Measurements from ENCODE around the gene HS6ST1. TPM values are rescaled to one million over a fixed set of nuclear protein-coding genes. Genes with fewer than 3 reads are reported as not detected.

Gene HS6ST1
- total RNA-seq, 2 experiments from 2014 or later, result 7.1 to 8.7 TPM

DNA sequence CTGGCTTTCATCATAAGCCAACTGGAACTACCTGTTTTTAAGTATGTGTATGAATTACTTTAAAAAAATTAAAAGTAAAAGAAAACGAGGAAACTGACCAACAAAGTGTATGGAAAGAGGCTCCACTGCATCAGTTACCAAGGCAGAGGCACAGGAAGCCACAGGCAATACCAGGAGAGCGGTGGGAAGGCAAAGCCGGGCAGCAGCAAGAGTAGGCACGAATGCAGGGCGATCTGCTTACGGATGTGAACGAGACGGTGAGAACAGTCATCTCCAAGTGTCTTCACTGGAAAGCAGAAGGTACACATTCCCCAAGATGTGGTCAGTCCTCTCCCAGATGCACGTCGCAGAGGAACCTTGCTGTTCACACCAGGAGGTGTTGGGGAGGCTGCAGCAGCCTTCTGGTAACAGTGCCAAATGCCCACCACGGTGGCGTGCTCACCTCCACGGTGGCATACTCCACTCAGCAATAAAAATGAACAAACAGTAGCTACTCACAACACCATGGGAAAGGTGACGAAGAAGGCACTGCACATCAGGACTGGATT, 43.1 kb downstream of the HS6ST1 start:
- H3K36me3 Mint-ChIP-seq (ENCODE audit: low read depth), result peaks cover 33% of the 10 kb centered on the region
- CTCF ChIA-PET, result no interaction called here
- intact Hi-C loops (cut with DNase I, micrococcal nuclease), result no loop called here
- POLR2A ChIA-PET, result no interaction called here
- DNase-seq (peak in 2 of 14 experiments; percentile 3 to 15), ATAC-seq (ENCODE audit: poor library complexity) (no peak)
- H3K27me3 Mint-ChIP-seq, result no peaks in the 10 kb centered on the region
- no peaks in the 10 kb centered on the region for H3K9me3 Mint-ChIP-seq
- H3K4me3 ChIP-seq (ENCODE audit: low read length), result no peak overlapping the region
- H3K27me3 ChIP-seq (ENCODE audit: control insufficient read depth in 1 of 2, insufficient read depth in 2 of 2, low read length in 2 of 2), result no peaks in the 10 kb centered on the region
- peaks cover 21% of the 10 kb centered on the region for H3K4me1 ChIP-seq (ENCODE audit: insufficient read depth, low read length)
- no peak for TF ChIP-seq CTCF (IDR thresholded peaks at IDR 0.05)
- H3K27ac Mint-ChIP-seq, result no peak overlapping the region
- no peaks in the 10 kb centered on the region for H3K36me3 ChIP-seq (ENCODE audit: insufficient read depth, low read length)
- H3K4me1 Mint-ChIP-seq (ENCODE audit: low read depth), result no peaks in the 10 kb centered on the region
- no peak overlapping the region for H3K4me3 Mint-ChIP-seq
- peaks cover 11 to 35% of the 10 kb centered on the region in 2 experiments for H3K9me3 ChIP-seq (ENCODE audit: control insufficient read depth in 1 of 2, insufficient read depth in 1 of 2, low read length in 2 of 2)
- no peak overlapping the region for H3K27ac ChIP-seq (ENCODE audit: low read depth in 1 of 2, low read length in 2 of 2)

DNA sequence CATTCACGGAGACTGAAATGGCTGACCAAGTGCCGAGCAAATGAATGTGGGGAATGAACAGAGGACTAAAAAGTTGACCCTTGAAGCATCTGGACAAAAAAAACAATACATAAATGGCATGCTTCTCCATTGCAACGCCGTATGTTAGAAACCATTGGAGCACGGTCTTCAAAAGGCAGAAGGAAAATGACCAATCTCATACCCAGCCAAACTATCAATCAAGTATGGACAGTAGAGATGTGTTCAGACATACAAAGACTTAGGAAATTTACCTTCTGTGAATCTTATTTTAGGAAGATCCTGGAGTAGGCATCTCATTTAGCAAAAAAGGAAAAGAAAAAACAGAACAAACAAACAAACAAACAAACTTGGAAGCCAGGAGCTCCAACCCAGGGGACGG, 44.5 kb downstream of the HS6ST1 start:
- Histone ChIP-seq H3K9me3 (ENCODE audit: control insufficient read depth in 1 of 2, insufficient read depth in 1 of 2, low read length in 2 of 2) (peaks cover 11 to 32% of the 10 kb centered on the region in 2 experiments), H3K36me3 (ENCODE audit: insufficient read depth, low read length) (no peaks in the 10 kb centered on the region), H3K27me3 (ENCODE audit: control insufficient read depth in 1 of 2, insufficient read depth in 2 of 2, low read length in 2 of 2) (no peaks in the 10 kb centered on the region), H3K4me3 (ENCODE audit: low read length) (no peak overlapping the region), H3K4me1 (ENCODE audit: insufficient read depth, low read length) (peaks cover 9% of the 10 kb centered on the region), H3K27ac (ENCODE audit: low read depth in 1 of 2, low read length in 2 of 2) (no peak overlapping the region)
- CTCF ChIA-PET, result no interaction called here
- Mint-ChIP-seq H3K27me3 (no peaks in the 10 kb centered on the region), H3K4me3 (no peak overlapping the region), H3K4me1 (ENCODE audit: low read depth) (no peaks in the 10 kb centered on the region), H3K36me3 (ENCODE audit: low read depth) (peaks cover 33% of the 10 kb centered on the region), H3K9me3 (no peaks in the 10 kb centered on the region), H3K27ac (no peak overlapping the region)
- ATAC-seq (ENCODE audit: poor library complexity) (no peak), DNase-seq (no peak)
- no peak for TF ChIP-seq CTCF (IDR thresholded peaks at IDR 0.05)
- POLR2A ChIA-PET, result no interaction called here
- intact Hi-C loops (cut with DNase I, micrococcal nuclease), result no loop called here

DNA sequence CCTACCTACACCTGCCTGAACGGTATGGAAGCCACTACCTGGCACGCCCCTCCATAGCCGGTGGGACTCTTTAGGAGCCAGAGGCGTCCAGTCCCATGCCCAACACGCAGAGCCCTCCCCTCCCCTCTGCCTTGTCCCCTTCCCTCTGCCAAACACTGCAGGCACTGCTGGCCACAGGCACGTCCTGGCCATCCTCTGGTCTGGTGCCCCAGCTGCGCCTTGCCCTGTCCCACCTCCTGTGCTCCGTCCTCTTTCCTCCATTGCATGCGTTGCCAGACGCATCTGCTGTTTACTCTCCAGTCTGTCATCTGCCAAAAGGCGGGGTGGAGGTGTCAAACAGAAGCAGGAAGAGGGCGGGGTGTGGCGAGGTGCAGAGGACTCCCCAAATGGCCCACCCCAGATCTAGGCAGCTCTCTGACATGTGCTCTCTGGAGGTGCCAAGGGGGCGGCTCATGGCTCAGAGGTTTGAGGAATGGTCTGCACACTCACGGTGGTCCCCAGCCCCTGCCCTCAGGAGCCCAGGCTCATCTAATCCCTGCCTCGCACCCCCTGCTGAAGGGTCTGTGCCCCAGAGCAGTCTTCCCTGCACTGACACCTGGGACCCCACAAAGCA, 45.1 kb downstream of the HS6ST1 start:
- no peak overlapping the region for H3K27ac Mint-ChIP-seq
- TF ChIP-seq CTCF (IDR thresholded peaks at IDR 0.05), result no peak
- H3K27me3 ChIP-seq (ENCODE audit: control insufficient read depth in 1 of 2, insufficient read depth in 2 of 2, low read length in 2 of 2), result no peaks in the 10 kb centered on the region
- no peaks in the 10 kb centered on the region for H3K27me3 Mint-ChIP-seq
- H3K9me3 Mint-ChIP-seq, result no peaks in the 10 kb centered on the region
- H3K4me3 ChIP-seq (ENCODE audit: low read length), result no peak overlapping the region
- peak in 4 of 14 experiments; percentile 27 to 73 (median 32) for DNase-seq
- H3K9me3 ChIP-seq (ENCODE audit: control insufficient read depth in 1 of 2, insufficient read depth in 1 of 2, low read length in 2 of 2), result peaks cover 11 to 32% of the 10 kb centered on the region in 2 experiments
- no peaks in the 10 kb centered on the region for H3K4me1 Mint-ChIP-seq (ENCODE audit: low read depth)
- ChIA-PET POLR2A (no interaction called here), CTCF (no interaction called here)
- H3K36me3 Mint-ChIP-seq (ENCODE audit: low read depth), result peaks cover 33% of the 10 kb centered on the region
- H3K27ac ChIP-seq (ENCODE audit: low read depth in 1 of 2, low read length in 2 of 2), result no peak overlapping the region
- H3K4me1 ChIP-seq (ENCODE audit: insufficient read depth, low read length), result peaks cover 9% of the 10 kb centered on the region
- H3K4me3 Mint-ChIP-seq, result no peak overlapping the region
- intact Hi-C loops (cut with DNase I, micrococcal nuclease), result no loop called here
- H3K36me3 ChIP-seq (ENCODE audit: insufficient read depth, low read length), result no peaks in the 10 kb centered on the region
- ATAC-seq (ENCODE audit: poor library complexity), result no peak
